MCF 10A (cell line): Measurements from ENCODE around the gene TSPAN15. TPM values are rescaled to one million over a fixed set of nuclear protein-coding genes. Genes with fewer than 3 reads are reported as not detected.

Experiments used
- BruUV-seq: library from RNA; stranded (reverse); fragments of 400-500 nt; replicated peaks from 2 replicates; lab custom pipeline; 2021; lab: Mats Ljungman, UMichigan
- CTCF ChIA-PET: fragments of 300-600 bp; sonication (Branson Sonifier 250); formaldehyde crosslinking; extraction: SDS; loops from one replicate; lab custom pipeline; 2021; ENCODE audit warnings: antibody characterized with exemption, inconsistent platforms; lab: Yijun Ruan, JAX
- POLR2A ChIA-PET: fragments of 300-600, 350-650 bp; sonication (Branson Sonifier 250); formaldehyde crosslinking; extraction: SDS; loops from one replicate; lab custom pipeline; 2020; ENCODE audit warnings: antibody characterized with exemption, inconsistent platforms; lab: Yijun Ruan, JAX
- DNase-seq: peaks from one replicate; pipeline ENCODE4 v3.0.0-alpha.2; 2018; ENCODE audit not compliant: unreplicated experiment
- H3K27ac Mint-ChIP-seq: one replicate; pipeline ENCODE4 v1.8.0; 2022; ENCODE audit warnings: mild to moderate bottlenecking, low read depth, mixed read lengths; ENCODE audit not compliant: unreplicated experiment
- H3K27me3 Mint-ChIP-seq: one replicate; pipeline ENCODE4 v1.8.0; 2022; ENCODE audit warnings: mixed read lengths; ENCODE audit not compliant: insufficient read depth, unreplicated experiment
- H3K36me3 Mint-ChIP-seq: one replicate; pipeline ENCODE4 v1.8.0; 2022; ENCODE audit warnings: mild to moderate bottlenecking, moderate library complexity, mixed read lengths; ENCODE audit not compliant: insufficient read depth, unreplicated experiment
- H3K4me1 Mint-ChIP-seq: one replicate; pipeline ENCODE4 v1.8.0; 2022; ENCODE audit warnings: mixed read lengths; ENCODE audit not compliant: insufficient read depth, unreplicated experiment
- H3K4me3 Mint-ChIP-seq: one replicate; pipeline ENCODE4 v1.8.0; 2022; ENCODE audit warnings: mild to moderate bottlenecking, moderate library complexity, mixed read lengths; ENCODE audit not compliant: unreplicated experiment
- H3K9me3 Mint-ChIP-seq: one replicate; pipeline ENCODE4 v1.8.0; 2022; ENCODE audit warnings: mixed read lengths; ENCODE audit not compliant: unreplicated experiment
- CTCF ChIP-seq: fragments of 200-600 bp; IDR thresholded peaks from one replicate; pipeline ENCODE4 v1.8.0; 2022; ENCODE audit warnings: antibody characterized with exemption, mild to moderate bottlenecking; ENCODE audit not compliant: unreplicated experiment
- intact Hi-C: fragments of 100-400 bp; cut with micrococcal nuclease; formaldehyde crosslinking; loops from 2 replicates; pipeline ENCODE4 v1.14.1; 2022
- total RNA-seq: library from RNA; stranded (reverse); gene quantifications from 2 replicates; pipeline ENCODE4 v1.2.3, GENCODE V29; 2022

TSPAN15 gene
- total RNA-seq, 1 experiment from 2014 or later: 0.54 TPM

GRCh38 chr10:69464801-69465401, 13.6 kb downstream of the TSPAN15 start:
- intact Hi-C loops: no loop called here
- Mint-ChIP-seq H3K9me3 (no peaks in the 10 kb centered on the region), H3K4me1 (no peaks in the 10 kb centered on the region), H3K27me3 (no peaks in the 10 kb centered on the region), H3K27ac (no peak overlapping the region), H3K4me3 (no peak overlapping the region), H3K36me3 (no peaks in the 10 kb centered on the region)
- BruUV-seq: no TSS peak
- DNase-seq: no peak
- TF ChIP-seq CTCF: no peak
- ChIA-PET POLR2A (interaction anchor here (0.5 to 0.6 kb wide), 2 partner anchors 11 to 15 kb away, joined by 3 read pairs; no protein-coding TSS in a partner anchor), CTCF (no interaction called here)

GRCh38 chr10:69465457-69466157, 14.3 kb downstream of the TSPAN15 start:
- H3K9me3 Mint-ChIP-seq: no peaks in the 10 kb centered on the region
- H3K27me3 Mint-ChIP-seq: peaks cover 4% of the 10 kb centered on the region
- TF ChIP-seq CTCF: no peak
- H3K27ac Mint-ChIP-seq: no peak overlapping the region
- H3K36me3 Mint-ChIP-seq: no peaks in the 10 kb centered on the region
- no peak for DNase-seq
- no peak overlapping the region for H3K4me3 Mint-ChIP-seq
- BruUV-seq: no TSS peak
- CTCF ChIA-PET: interaction anchor here (1.0 kb wide), 1 partner anchor 38 kb away, joined by 3 read pairs; no protein-coding TSS in a partner anchor
- POLR2A ChIA-PET: interaction anchor here (0.5 kb wide), 1 partner anchor 350 kb away, joined by 3 read pairs; no protein-coding TSS in a partner anchor
- H3K4me1 Mint-ChIP-seq: no peaks in the 10 kb centered on the region
- intact Hi-C loops: no loop called here

DNA sequence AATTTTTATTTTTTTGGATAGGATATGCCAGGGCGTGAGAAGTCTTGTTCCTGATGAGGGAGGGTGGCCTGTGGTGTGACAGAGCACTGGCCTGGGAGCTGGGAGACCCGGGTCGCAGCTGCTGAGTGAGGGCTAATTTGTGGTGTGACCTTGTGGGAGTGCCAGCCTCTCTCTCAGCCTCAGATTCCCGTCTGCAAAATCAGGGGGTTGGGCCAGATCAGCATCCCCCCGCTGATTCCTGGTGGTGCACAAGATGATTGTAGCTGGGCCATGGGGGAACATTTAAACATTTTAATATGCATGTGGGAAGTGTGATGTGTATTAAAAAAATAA, 14.9 kb downstream of the TSPAN15 start:
- Mint-ChIP-seq H3K27ac (no peak overlapping the region), H3K9me3 (no peaks in the 10 kb centered on the region), H3K36me3 (no peaks in the 10 kb centered on the region), H3K4me1 (no peaks in the 10 kb centered on the region), H3K4me3 (no peak overlapping the region), H3K27me3 (peaks cover 9% of the 10 kb centered on the region)
- ChIA-PET POLR2A (no interaction called here), CTCF (interaction anchor here (1.0 kb wide), 1 partner anchor 38 kb away, joined by 3 read pairs; no protein-coding TSS in a partner anchor)
- no TSS peak for BruUV-seq
- DNase-seq: no peak
- intact Hi-C loops: no loop called here
- no peak for TF ChIP-seq CTCF

- no peaks in the 10 kb centered on the region for H3K4me1 Mint-ChIP-seq
- intact Hi-C loops: no loop called here
- ChIA-PET POLR2A (no interaction called here), CTCF (interaction anchor here (1.0 kb wide), 1 partner anchor 39 kb away, joined by 3 read pairs; no protein-coding TSS in a partner anchor)
- no peak overlapping the region for H3K4me3 Mint-ChIP-seq
- H3K36me3 Mint-ChIP-seq: no peaks in the 10 kb centered on the region
- no peaks in the 10 kb centered on the region for H3K9me3 Mint-ChIP-seq
- peaks cover 15% of the 10 kb centered on the region for H3K27me3 Mint-ChIP-seq
- no TSS peak for BruUV-seq
- no peak for TF ChIP-seq CTCF
- H3K27ac Mint-ChIP-seq: no peak overlapping the region
- DNase-seq: no peak
Measured at GRCh38 chr10:69466689-69467088, 15.4 kb downstream of the TSPAN15 start.
